GM12878 (cell line): ENCODE results near the gene OR5AC2. TPM values are rescaled to one million over a fixed set of nuclear protein-coding genes. Genes with fewer than 3 reads are reported as not detected.

Experiments used
- ATAC-seq: fragments of 200-7000 bp; cut with Tn5 transposase; 3 replicates; pipeline ENCODE4 v1.9.1; 2020; ENCODE audit warnings: mild to moderate bottlenecking, moderate library complexity
- BruUV-seq: library from RNA; stranded (reverse); fragments of 400-500 nt; replicated peaks from 2 replicates; lab custom pipeline; 2021; lab: Mats Ljungman, UMichigan
- CTCF ChIA-PET: fragments of 300-600 bp; sonication (Branson Sonifier 250); formaldehyde crosslinking; extraction: SDS; loops from one replicate; lab custom pipeline; 2021; ENCODE audit warnings: inconsistent platforms; lab: Yijun Ruan, JAX
- POLR2A ChIA-PET: fragments of 350-600 bp; formaldehyde crosslinking; extraction: SDS; loops from one replicate; lab custom pipeline; 2021; ENCODE audit warnings: inconsistent platforms; lab: Charles Lee
- RAD21 ChIA-PET: fragments of 300-600 bp; sonication (Branson Sonifier 250); formaldehyde crosslinking; loops from one replicate; lab custom pipeline; 2023; ENCODE audit warnings: antibody characterized with exemption; ENCODE audit not compliant: unreplicated experiment; lab: Charles Lee
- SMC1A ChIA-PET: fragments of 300-600 bp; sonication (Branson Sonifier 250); formaldehyde crosslinking; loops from one replicate; lab custom pipeline; 2023; ENCODE audit not compliant: unreplicated experiment, uncharacterized antibody; lab: Charles Lee
- DNase-seq: peaks from one replicate; pipeline ENCODE4 v3.0.0-alpha.2; 2011; ENCODE audit warnings: low read depth, low spot score
- FAIRE-seq: peaks from 3 replicates; lab custom pipeline; 2011; peaks lifted over from hg19 to GRCh38; lab: Jason Lieb, UNC
- H2AFZ ChIP-seq: 2 replicates; pipeline ENCODE4 v1.6.0; 2011; ENCODE audit warnings: low read depth, low read length, control low read depth; ENCODE audit not compliant: control insufficient read depth
- H3K27ac ChIP-seq: 2 replicates; pipeline ENCODE4 v1.5.1; 2011; ENCODE audit warnings: control low read depth; ENCODE audit not compliant: control insufficient read depth, insufficient read depth
- H3K27me3 ChIP-seq, 2 experiments: replicated peaks in 1 of 2; 2 replicates each; pipeline versions ENCODE4 v1.6.0 to v1.6.1; 2011; ENCODE audit warnings: low read length in 1 of 2; ENCODE audit not compliant: control insufficient read depth in 2 of 2, insufficient read depth in 2 of 2
- H3K36me3 ChIP-seq, 2 experiments: 2 replicates each; pipeline ENCODE4 v1.5.1; 2011; ENCODE audit warnings: low read length in 1 of 2; ENCODE audit not compliant: control insufficient read depth in 2 of 2, insufficient read depth in 2 of 2
- H3K4me1 ChIP-seq: 2 replicates; pipeline ENCODE4 v1.6.1; 2011; ENCODE audit warnings: mild to moderate bottlenecking, low read length, moderate library complexity, mixed read lengths; ENCODE audit not compliant: control insufficient read depth, insufficient read depth
- H3K4me2 ChIP-seq: 2 replicates; pipeline ENCODE4 v1.6.0; 2011; ENCODE audit warnings: control low read depth; ENCODE audit not compliant: control insufficient read depth, insufficient read depth
- H3K4me3 ChIP-seq: fragments of 200-600 bp; sonication (generic); 2 replicates; pipeline ENCODE4 v1.5.1; 2016
- H3K79me2 ChIP-seq: 2 replicates; pipeline ENCODE4 v1.6.0; 2011; ENCODE audit warnings: low read length; ENCODE audit not compliant: control insufficient read depth, insufficient read depth
- H3K9ac ChIP-seq: 2 replicates; pipeline ENCODE4 v1.8.0; 2011; ENCODE audit warnings: low read length, control low read depth, mixed read lengths; ENCODE audit not compliant: control insufficient read depth, insufficient read depth
- H3K9me3 ChIP-seq: replicated peaks from 3 replicates; pipeline ENCODE4 v1.5.1; 2011; ENCODE audit warnings: mild to moderate bottlenecking, low read length; ENCODE audit not compliant: control insufficient read depth, insufficient read depth
- H4K20me1 ChIP-seq: 2 replicates; pipeline ENCODE4 v1.6.0; 2011; ENCODE audit not compliant: control insufficient read depth, insufficient read depth
- CBX5 ChIP-seq: sonication (generic); IDR thresholded peaks from 2 replicates; pipeline ENCODE4 v1.6.1; 2016; ENCODE audit warnings: low read depth, moderate library complexity, mild to moderate bottlenecking, inconsistent platforms
- CHD2 ChIP-seq: IDR thresholded peaks from 2 replicates; pipeline ENCODE4 v1.6.1; 2011; ENCODE audit warnings: low read depth, low read length, improper control_type of control experiment, borderline replicate concordance
- MEF2A ChIP-seq: IDR thresholded peaks from 2 replicates; pipeline ENCODE4 v1.6.1; 2011; ENCODE audit warnings: low read depth, mild to moderate bottlenecking, low read length, moderate library complexity; ENCODE audit not compliant: insufficient read depth
- PRDM15 ChIP-seq: fragments of 450-650 bp; formaldehyde crosslinking; IDR thresholded peaks from 2 replicates; pipeline ENCODE4 v1.4.0; 2020; ENCODE audit warnings: mild to moderate bottlenecking, moderate library complexity
- RAD21 ChIP-seq: IDR thresholded peaks from 2 replicates; pipeline ENCODE4 v1.6.1; 2011; ENCODE audit warnings: mild to moderate bottlenecking, low read depth, low read length, moderate library complexity; ENCODE audit not compliant: insufficient read depth
- SREBF1 ChIP-seq: IDR thresholded peaks from 2 replicates; pipeline ENCODE4 v1.6.1; 2012; ENCODE audit warnings: mild to moderate bottlenecking, low read length
- USF1 ChIP-seq: IDR thresholded peaks from 2 replicates; pipeline ENCODE4 v1.6.1; 2011; ENCODE audit warnings: borderline replicate concordance, low read depth, mild to moderate bottlenecking, moderate library complexity, mixed read lengths, low read length; ENCODE audit not compliant: insufficient read depth; ENCODE audit errors: extremely low read length
- USF2 ChIP-seq: IDR thresholded peaks from 2 replicates; pipeline ENCODE4 v1.6.1; 2011; ENCODE audit warnings: low read depth, low read length, improper control_type of control experiment, borderline replicate concordance
- WGBS: methylation state at CpG from one replicate; pipeline ENCODE4 v1.1.6; 2016; ENCODE audit warnings: low lambda C conversion rate; ENCODE audit not compliant: insufficient replicate concordance, insufficient coverage; ENCODE audit errors: missing lambda C conversion rate; 5-methylcytosine and 5-hydroxymethylcytosine counted together
- in situ Hi-C: fragments of 300-500 bp; cut with MboI; formaldehyde crosslinking; loops from 9 replicates; pipeline ENCODE4 v1.14.3; 2018; ENCODE audit warnings: mixed read lengths
- intact Hi-C: fragments of 100-400 bp; cut with micrococcal nuclease; formaldehyde crosslinking; loops from one replicate; pipeline ENCODE4 v1.14.2; 2022; ENCODE audit not compliant: unreplicated experiment
- polyA plus RNA-seq, 11 experiments: library from polyadenylated mRNA; depleted of rRNA in 4 of 11; unstranded in 6 of 11; stranded (reverse) in 5 of 11; fragments of >200 nt; fragmentation: Nextera tagmentation in 4 of 11; fragmentation: Illumina TruSeq in 1 of 11; extraction: Ambion mirVana in 4 of 11; extraction: Trizol in 1 of 11; gene quantifications; 1 replicate in 1 of 11; 2 replicates in 10 of 11; pipeline versions ENCODE4 v1.2.1 to v1.2.3, GENCODE V29; 2011 to 2016; ENCODE audit warnings: inconsistent platforms in 2 of 11, missing spikeins in 2 of 11, low read depth in 1 of 11
- total RNA-seq, 4 experiments: library from RNA; depleted of rRNA in 3 of 4; stranded (reverse); fragments of >200 nt in 3 of 4; fragmentation: Illumina TruSeq in 1 of 4; extraction: Trizol in 1 of 4; gene quantifications; 2 replicates each; pipeline versions ENCODE4 v1.2.1 to v1.2.3, GENCODE V29; 2013 to 2021

OR5AC2 gene
- total and polyA plus RNA-seq, 10 of the 15 experiments (the other 5 are each of a cell fraction or from before 2014, with no cell fraction given), result not detected

- no peak overlapping the region for H3K27ac ChIP-seq
- ChIA-PET SMC1A (no interaction called here), CTCF (interaction anchor here (0.6 kb wide), 2 partner anchors 18 to 46 kb away, joined by 3 read pairs; no protein-coding TSS in a partner anchor), POLR2A (no interaction called here), RAD21 (no interaction called here)
- H3K4me2 ChIP-seq, result no peak overlapping the region
- H2AFZ ChIP-seq, result no peak overlapping the region
- no peaks in the 10 kb centered on the region for H3K4me1 ChIP-seq
- H3K36me3 ChIP-seq, result no peaks in the 10 kb centered on the region
- H4K20me1 ChIP-seq, result no peaks in the 10 kb centered on the region
- intact Hi-C loops, result no loop called here
- FAIRE-seq (no peak), ATAC-seq (no peak), DNase-seq (no peak)
- no peak overlapping the region for H3K9ac ChIP-seq
- no peaks in the 10 kb centered on the region for H3K79me2 ChIP-seq
- no peaks in the 10 kb centered on the region for H3K27me3 ChIP-seq
- BruUV-seq, result no TSS peak
- H3K4me3 ChIP-seq, result no peak overlapping the region
- H3K9me3 ChIP-seq, result no peaks in the 10 kb centered on the region
- WGBS, result 15% methylated on average over 4 of the region's 4 CpGs
- TF ChIP-seq MEF2A (no peak), USF1 (no peak), PRDM15 (CRISPR knock-in tag) (no peak), CBX5 (no peak), SREBF1 (no peak), USF2 (no peak), CHD2 (no peak), RAD21 (no peak)
- TF ChIP-seq, all 136 proteins: peak for 0
- in situ Hi-C loops, result no loop called here
Measured at GRCh38 chr3:98109807-98110549, 23.0 kb downstream of the OR5AC2 start.
